ENCODE data around the gene ZSWIM8. TPM values are rescaled to one million over a fixed set of nuclear protein-coding genes. Genes with fewer than 3 reads are reported as not detected.

The ZSWIM8 gene
- total RNA-seq, 1 donor from 2014 or later = 46.2 TPM

DNA sequence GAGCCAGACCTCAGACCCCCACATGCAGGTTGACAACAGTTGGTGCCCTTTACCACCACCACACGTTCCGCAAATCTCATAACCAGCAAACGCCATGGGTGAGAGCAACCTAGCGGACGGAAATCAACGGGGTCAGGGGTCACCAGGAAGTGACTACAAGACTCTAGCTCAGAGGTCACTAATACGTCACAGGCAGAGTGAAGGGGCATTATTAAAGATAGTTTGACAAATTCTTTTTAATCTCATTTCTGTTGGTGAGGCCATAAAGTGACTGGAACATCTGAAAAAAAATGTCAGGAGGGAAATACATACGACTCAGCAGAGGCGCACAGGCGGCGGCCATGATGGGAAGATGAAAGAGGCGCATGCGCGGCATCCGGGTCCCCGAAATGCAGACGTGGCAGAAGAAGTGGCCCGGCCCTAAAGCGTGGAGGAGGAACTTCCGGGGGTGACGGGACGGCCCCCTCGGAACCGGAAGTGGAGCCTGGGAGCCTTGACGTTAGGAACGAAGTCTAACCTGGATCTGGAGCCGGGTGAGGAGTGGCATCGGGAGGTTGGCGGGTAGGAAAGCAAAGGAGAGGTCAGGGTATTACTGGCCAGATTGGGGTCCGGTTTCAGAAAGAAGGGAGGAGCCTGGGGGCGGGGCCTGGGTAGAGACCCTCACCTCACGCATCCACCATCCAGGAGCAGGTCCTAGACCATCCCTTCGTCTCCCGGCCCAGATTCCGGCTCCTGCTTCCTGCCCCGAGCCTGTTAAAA, 41.3 kb upstream of the ZSWIM8 start, which contains the start of gene SEC24C:
Gene SEC24C (plus strand): TSS at position 468 of the 759 bp plus-strand sequence. CDS start 2,461 bp downstream, outside the sequence.
- Histone ChIP-seq H3K9me3 (replicated peaks) (no peaks in the 10 kb centered on the region), H3K4me1 (peaks cover 54% of the 10 kb centered on the region), H3K36me3 (peaks cover 25% of the 10 kb centered on the region), H3K27ac (replicated peaks) (peak within 1 kb of the TSS; percentile 93), H3K27me3 (ENCODE audit: low read depth) (no peaks in the 10 kb centered on the region), H3K4me3 (peak within 1 kb of the TSS; percentile 92)
- TF ChIP-seq, protein P1, sequence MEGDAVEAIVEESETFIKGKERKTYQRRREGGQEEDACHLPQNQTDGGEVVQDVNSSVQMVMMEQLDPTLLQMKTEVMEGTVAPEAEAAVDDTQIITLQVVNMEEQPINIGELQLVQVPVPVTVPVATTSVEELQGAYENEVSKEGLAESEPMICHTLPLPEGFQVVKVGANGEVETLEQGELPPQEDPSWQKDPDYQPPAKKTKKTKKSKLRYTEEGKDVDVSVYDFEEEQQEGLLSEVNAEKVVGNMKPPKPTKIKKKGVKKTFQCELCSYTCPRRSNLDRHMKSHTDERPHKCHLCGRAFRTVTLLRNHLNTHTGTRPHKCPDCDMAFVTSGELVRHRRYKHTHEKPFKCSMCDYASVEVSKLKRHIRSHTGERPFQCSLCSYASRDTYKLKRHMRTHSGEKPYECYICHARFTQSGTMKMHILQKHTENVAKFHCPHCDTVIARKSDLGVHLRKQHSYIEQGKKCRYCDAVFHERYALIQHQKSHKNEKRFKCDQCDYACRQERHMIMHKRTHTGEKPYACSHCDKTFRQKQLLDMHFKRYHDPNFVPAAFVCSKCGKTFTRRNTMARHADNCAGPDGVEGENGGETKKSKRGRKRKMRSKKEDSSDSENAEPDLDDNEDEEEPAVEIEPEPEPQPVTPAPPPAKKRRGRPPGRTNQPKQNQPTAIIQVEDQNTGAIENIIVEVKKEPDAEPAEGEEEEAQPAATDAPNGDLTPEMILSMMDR (IDR thresholded peaks at IDR 0.05; ENCODE audit: borderline replicate concordance) = no peak
- intact Hi-C loops (cut with micrococcal nuclease) = no loop called here
- DNase-seq = peak; percentile 97

DNA sequence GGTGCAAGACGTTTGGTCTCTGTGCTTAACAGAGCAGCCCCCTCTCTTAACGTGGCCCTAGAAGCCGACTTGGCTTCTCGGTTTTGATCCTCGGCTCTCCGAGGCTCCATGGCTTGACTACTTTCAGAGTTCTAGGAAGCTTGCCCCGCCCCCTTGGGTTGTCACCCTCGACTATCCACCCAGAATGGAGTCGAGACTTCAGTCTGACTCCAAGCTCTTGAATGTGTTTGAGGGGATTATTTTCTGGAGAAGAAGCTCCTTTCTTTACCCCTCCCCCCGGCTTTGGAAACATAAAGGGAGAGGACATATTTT, 40.8 kb upstream of the ZSWIM8 start:
- Histone ChIP-seq H3K4me3 (peak overlapping the region; percentile 92), H3K9me3 (replicated peaks) (no peaks in the 10 kb centered on the region), H3K27ac (replicated peaks) (peak overlapping the region; percentile 93), H3K27me3 (ENCODE audit: low read depth) (no peaks in the 10 kb centered on the region), H3K36me3 (peaks cover 30% of the 10 kb centered on the region), H3K4me1 (peaks cover 60% of the 10 kb centered on the region)
- no peak for DNase-seq
- TF ChIP-seq, protein P1 (IDR thresholded peaks at IDR 0.05; ENCODE audit: borderline replicate concordance) = no peak
- intact Hi-C loops (cut with micrococcal nuclease) = no loop called here

DNA sequence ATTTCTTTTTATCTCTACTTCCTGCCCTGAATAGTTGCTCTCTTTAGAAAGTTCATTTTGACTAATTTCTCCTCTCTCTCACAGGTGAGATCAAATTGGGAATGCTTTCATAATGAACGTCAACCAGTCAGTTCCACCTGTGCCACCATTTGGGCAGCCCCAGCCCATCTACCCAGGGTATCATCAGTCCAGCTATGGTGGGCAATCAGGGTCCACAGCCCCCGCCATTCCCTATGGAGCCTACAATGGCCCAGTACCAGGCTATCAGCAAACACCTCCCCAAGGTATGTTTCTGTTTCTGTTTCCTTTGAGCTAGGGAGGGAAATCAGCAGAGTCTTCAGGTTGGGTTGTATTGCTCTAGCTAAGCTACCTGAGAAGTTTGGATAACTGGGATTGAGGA, 38.7 kb upstream of the ZSWIM8 start:
- intact Hi-C loops (cut with micrococcal nuclease) = no loop called here
- TF ChIP-seq, protein P1 (IDR thresholded peaks at IDR 0.05; ENCODE audit: borderline replicate concordance) = no peak
- H3K4me1 ChIP-seq = peaks cover 75% of the 10 kb centered on the region
- no peak overlapping the region for H3K27ac ChIP-seq (replicated peaks)
- H3K36me3 ChIP-seq = peaks cover 51% of the 10 kb centered on the region
- H3K27me3 ChIP-seq (ENCODE audit: low read depth) = no peaks in the 10 kb centered on the region
- DNase-seq = no peak
- H3K9me3 ChIP-seq (replicated peaks) = no peaks in the 10 kb centered on the region
- H3K4me3 ChIP-seq = no peak overlapping the region

DNA sequence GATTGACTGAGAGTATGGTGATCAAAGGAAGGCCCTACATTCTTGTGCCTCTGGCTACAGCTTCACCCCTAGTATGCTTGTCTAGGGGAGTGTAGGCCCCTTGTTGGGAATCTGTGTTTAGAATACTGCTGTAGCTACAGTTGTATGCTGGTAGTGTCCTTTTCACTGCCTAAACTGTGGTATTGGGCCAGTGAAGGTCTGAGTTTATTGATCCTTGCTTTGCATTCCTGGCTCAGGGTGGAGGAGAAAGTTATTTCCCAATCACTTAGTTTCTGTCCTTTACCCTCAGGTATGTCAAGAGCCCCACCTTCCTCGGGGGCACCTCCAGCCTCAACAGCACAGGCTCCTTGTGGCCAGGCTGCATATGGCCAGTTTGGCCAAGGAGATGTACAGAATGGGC, 34.6 kb upstream of the ZSWIM8 start:
- TF ChIP-seq, protein P1 (IDR thresholded peaks at IDR 0.05; ENCODE audit: borderline replicate concordance) = no peak
- H3K9me3 ChIP-seq (replicated peaks) = no peaks in the 10 kb centered on the region
- H3K27me3 ChIP-seq (ENCODE audit: low read depth) = no peaks in the 10 kb centered on the region
- intact Hi-C loops (cut with micrococcal nuclease) = no loop called here
- H3K36me3 ChIP-seq = peaks cover 91% of the 10 kb centered on the region
- DNase-seq = no peak
- H3K27ac ChIP-seq (replicated peaks) = no peak overlapping the region
- peaks cover 43% of the 10 kb centered on the region for H3K4me1 ChIP-seq
- H3K4me3 ChIP-seq = no peak overlapping the region

DNA sequence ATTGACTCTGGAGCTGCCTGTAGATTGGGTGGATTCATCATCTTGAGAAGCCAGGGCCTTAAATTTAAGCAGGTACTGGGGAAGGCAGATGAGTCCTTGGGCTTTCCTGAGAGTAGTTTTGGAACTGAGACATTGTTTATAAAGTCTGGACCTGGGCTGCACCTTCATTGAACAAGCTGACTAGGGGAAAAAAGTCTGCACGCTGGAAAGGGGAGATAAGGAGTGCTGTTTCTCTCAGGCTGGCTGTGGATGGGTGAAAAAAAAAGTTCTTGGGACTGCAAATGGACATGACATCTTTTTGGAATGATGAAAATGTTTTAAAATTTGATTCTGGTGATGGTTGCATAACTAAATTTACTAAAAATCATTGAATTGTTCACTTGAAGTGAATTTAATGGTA, 29.2 kb upstream of the ZSWIM8 start:
- TF ChIP-seq, protein P1 (IDR thresholded peaks at IDR 0.05; ENCODE audit: borderline replicate concordance) = no peak
- Histone ChIP-seq H3K27me3 (ENCODE audit: low read depth) (no peaks in the 10 kb centered on the region), H3K27ac (replicated peaks) (no peak overlapping the region), H3K9me3 (replicated peaks) (no peaks in the 10 kb centered on the region), H3K4me3 (no peak overlapping the region), H3K36me3 (peaks cover 83% of the 10 kb centered on the region), H3K4me1 (peaks cover 8% of the 10 kb centered on the region)
- no peak for DNase-seq
- intact Hi-C loops (cut with micrococcal nuclease) = no loop called here
